NT2/D1 (cell line): Measurements from ENCODE around the gene PSME1.

Experiments used
- DNase-seq: peaks from one replicate; pipeline ENCODE4 v3.0.0-alpha.2; 2011; ENCODE audit warnings: low read depth, low spot score
- H3K27me3 ChIP-seq: 2 replicates; pipeline ENCODE4 v1.6.0; 2011; ENCODE audit warnings: mild to moderate bottlenecking; ENCODE audit not compliant: insufficient read length, insufficient read depth
- H3K36me3 ChIP-seq: 2 replicates; pipeline ENCODE4 v1.6.1; 2011; ENCODE audit warnings: mild to moderate bottlenecking, low read length, mixed read lengths; ENCODE audit not compliant: insufficient read depth, insufficient read length
- H3K4me1 ChIP-seq: 2 replicates; pipeline ENCODE4 v1.5.1; 2011; ENCODE audit not compliant: insufficient read depth, insufficient read length
- H3K4me3 ChIP-seq: 2 replicates; pipeline ENCODE4 v1.5.1; 2011; ENCODE audit warnings: low read depth; ENCODE audit not compliant: insufficient read length
- H3K9ac ChIP-seq: 2 replicates; pipeline ENCODE4 v1.6.0; 2011; ENCODE audit warnings: low read depth; ENCODE audit not compliant: insufficient read length
- H3K9me3 ChIP-seq: 2 replicates; pipeline ENCODE4 v1.5.1; 2011; ENCODE audit warnings: mild to moderate bottlenecking, low read length; ENCODE audit not compliant: insufficient read depth
- SUZ12 ChIP-seq: IDR thresholded peaks from 2 replicates; pipeline ENCODE4 v1.6.1; 2011; ENCODE audit not compliant: insufficient read length, insufficient read depth; ENCODE audit errors: extremely low read depth
- YY1 ChIP-seq: IDR thresholded peaks from 2 replicates; pipeline ENCODE4 v1.6.1; 2011; ENCODE audit not compliant: insufficient read length, insufficient read depth
- ZNF274 ChIP-seq: IDR thresholded peaks from 2 replicates; pipeline ENCODE4 v1.6.1; 2011; ENCODE audit warnings: mild to moderate bottlenecking, low read depth, low read length

PSME1 gene

GRCh38 chr14:24131549-24131966 is 4.4 kb upstream of the PSME1 start:
- no peak for DNase-seq
- H3K9me3 ChIP-seq, result no peaks in the 10 kb centered on the region
- TF ChIP-seq YY1 (no peak), SUZ12 (no peak), ZNF274 (no peak)
- peaks cover 4% of the 10 kb centered on the region for H3K27me3 ChIP-seq
- H3K9ac ChIP-seq, result no peak overlapping the region
- H3K36me3 ChIP-seq, result no peaks in the 10 kb centered on the region
- H3K4me1 ChIP-seq, result peaks cover 7% of the 10 kb centered on the region
- H3K4me3 ChIP-seq, result no peak overlapping the region

DNA sequence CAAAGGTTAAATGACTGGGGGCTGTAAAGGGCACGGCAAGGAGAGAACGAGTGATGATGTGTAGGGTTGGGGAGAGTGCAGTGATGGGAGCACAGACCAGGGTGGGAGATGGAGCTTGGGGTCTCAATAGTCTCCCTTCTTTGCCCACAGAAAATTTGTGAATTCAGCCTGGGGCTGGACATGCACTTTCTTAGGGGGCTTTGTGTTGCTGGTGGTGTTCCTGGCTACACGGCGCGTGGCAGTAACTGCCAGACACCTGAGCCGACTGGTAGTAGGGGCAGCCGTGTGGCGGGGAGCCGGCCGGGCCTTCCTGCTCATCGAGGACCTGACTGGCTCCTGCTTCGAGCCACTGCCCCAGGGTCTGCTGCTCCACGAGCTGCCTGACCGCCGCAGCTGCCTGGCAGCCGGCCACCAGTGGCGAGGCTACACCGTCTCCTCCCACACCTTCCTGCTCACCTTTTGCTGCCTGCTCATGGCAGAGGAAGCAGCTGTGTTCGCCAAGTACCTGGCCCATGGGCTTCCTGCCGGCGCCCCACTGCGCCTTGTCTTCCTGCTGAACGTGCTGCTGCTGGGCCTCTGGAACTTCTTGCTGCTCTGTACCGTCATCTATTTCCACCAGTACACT is 3.8 kb upstream of the PSME1 start:
- no peak for TF ChIP-seq ZNF274
- TF ChIP-seq YY1, result no peak
- TF ChIP-seq SUZ12, result no peak
- H3K4me3 ChIP-seq, result no peak overlapping the region
- no peaks in the 10 kb centered on the region for H3K36me3 ChIP-seq
- no peaks in the 10 kb centered on the region for H3K9me3 ChIP-seq
- DNase-seq, result no peak
- H3K4me1 ChIP-seq, result peaks cover 7% of the 10 kb centered on the region
- H3K9ac ChIP-seq, result no peak overlapping the region
- peaks cover 4% of the 10 kb centered on the region for H3K27me3 ChIP-seq

- Histone ChIP-seq H3K4me1 (peaks cover 7% of the 10 kb centered on the region), H3K27me3 (peaks cover 4% of the 10 kb centered on the region), H3K4me3 (no peak overlapping the region), H3K36me3 (peaks cover 8% of the 10 kb centered on the region), H3K9ac (no peak overlapping the region), H3K9me3 (no peaks in the 10 kb centered on the region)
- no peak for TF ChIP-seq SUZ12
- TF ChIP-seq YY1, result no peak
- no peak for TF ChIP-seq ZNF274
- DNase-seq, result no peak
Observed at GRCh38 chr14:24132976-24133375, 3.0 kb upstream of the PSME1 start.

- no peak for TF ChIP-seq ZNF274
- TF ChIP-seq SUZ12, result no peak
- no peak for TF ChIP-seq YY1
Observed at GRCh38 chr14:24133735-24134134, 2.3 kb upstream of the PSME1 start.

DNA sequence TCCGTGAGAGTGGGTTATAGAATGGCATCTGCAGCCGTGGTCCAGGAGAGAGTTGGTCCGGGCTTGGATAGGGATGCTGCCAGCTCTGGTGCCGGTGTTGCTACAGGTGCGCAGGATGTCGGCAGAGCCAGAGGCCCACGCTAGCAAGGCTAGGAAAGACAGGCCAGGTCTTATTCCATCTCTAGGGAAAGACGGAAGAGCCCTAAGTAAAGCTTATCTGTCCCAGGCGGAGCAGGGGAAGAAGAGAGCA is 485 bp upstream of the PSME1 start:
- no peak for DNase-seq
- Histone ChIP-seq H3K4me3 (peak overlapping the region; percentile 66), H3K36me3 (peaks cover 25% of the 10 kb centered on the region), H3K9me3 (no peaks in the 10 kb centered on the region), H3K9ac (peak overlapping the region; percentile 72), H3K27me3 (peaks cover 4% of the 10 kb centered on the region), H3K4me1 (peaks cover 7% of the 10 kb centered on the region)
- TF ChIP-seq ZNF274, result no peak
- no peak for TF ChIP-seq YY1
- TF ChIP-seq SUZ12, result no peak

More at GRCh38 chr14:24133735-24134134, 2.3 kb upstream of the PSME1 start:
- peaks cover 4% of the 10 kb centered on the region for H3K27me3 ChIP-seq
- peaks cover 7% of the 10 kb centered on the region for H3K4me1 ChIP-seq
- H3K9me3 ChIP-seq, result no peaks in the 10 kb centered on the region
- no peak overlapping the region for H3K4me3 ChIP-seq
- DNase-seq, result no peak
- H3K36me3 ChIP-seq, result peaks cover 15% of the 10 kb centered on the region
- no peak overlapping the region for H3K9ac ChIP-seq

GRCh38 chr14:24136684-24137528 is 912 bp downstream of the PSME1 start:
- Histone ChIP-seq H3K36me3 (peaks cover 25% of the 10 kb centered on the region), H3K9ac (peak overlapping the region; percentile 77), H3K4me1 (peaks cover 6% of the 10 kb centered on the region), H3K4me3 (peak overlapping the region; percentile 66), H3K27me3 (peaks cover 4% of the 10 kb centered on the region), H3K9me3 (no peaks in the 10 kb centered on the region)
- no peak for DNase-seq
- TF ChIP-seq SUZ12, result no peak
- no peak for TF ChIP-seq ZNF274
- TF ChIP-seq YY1, result no peak

- Histone ChIP-seq H3K4me3 (no peak overlapping the region), H3K9ac (no peak overlapping the region), H3K27me3 (peaks cover 4% of the 10 kb centered on the region), H3K36me3 (peaks cover 25% of the 10 kb centered on the region), H3K9me3 (no peaks in the 10 kb centered on the region), H3K4me1 (no peaks in the 10 kb centered on the region)
- no peak for DNase-seq
- TF ChIP-seq YY1 (no peak), ZNF274 (no peak), SUZ12 (no peak)
Observed at GRCh38 chr14:24137529-24138395, 1.8 kb downstream of the PSME1 start.
